Epithelial cell of esophagus (primary cell): ENCODE measurements around the gene MED1.

Experiments
- DNase-seq: peaks from one replicate; pipeline ENCODE4 v3.0.0; 2010; ENCODE audit warnings: low read depth
- H3K4me3 ChIP-seq: 2 replicates; pipeline ENCODE4 v1.5.1; 2011; ENCODE audit warnings: mild to moderate bottlenecking, low read length, control low read depth
- CTCF ChIP-seq: IDR thresholded peaks from 2 replicates; pipeline ENCODE4 v1.5.1; 2011; ENCODE audit warnings: low read depth, mild to moderate bottlenecking, low read length, control low read depth, inconsistent platforms; ENCODE audit not compliant: insufficient read depth; ENCODE audit errors: missing control alignments

MED1 gene

GRCh38 chr17:39360537-39360936, 90.5 kb downstream of the MED1 start:
- DNase-seq = no peak
- no peak for TF ChIP-seq CTCF
- no peak overlapping the region for H3K4me3 ChIP-seq

DNA sequence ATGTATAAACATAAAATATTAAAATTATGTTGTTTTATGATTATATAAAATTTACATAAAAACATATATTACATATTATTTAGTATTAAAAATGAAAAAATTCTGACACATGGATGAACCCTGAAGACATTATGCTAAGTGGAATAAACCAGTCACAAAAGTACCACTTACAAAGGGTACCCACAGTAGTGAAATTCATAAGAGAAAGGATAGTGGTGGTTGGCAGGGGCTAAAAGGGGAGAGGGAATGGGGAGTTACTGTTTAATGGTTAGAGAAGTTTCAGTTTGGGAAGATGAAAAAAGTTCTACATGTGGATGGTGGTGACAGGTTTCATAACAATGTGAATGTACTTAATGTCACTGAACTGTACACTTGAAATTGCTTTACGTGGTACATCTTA, 91.1 kb downstream of the MED1 start:
- no peak overlapping the region for H3K4me3 ChIP-seq
- DNase-seq = no peak
- no peak for TF ChIP-seq CTCF

DNA sequence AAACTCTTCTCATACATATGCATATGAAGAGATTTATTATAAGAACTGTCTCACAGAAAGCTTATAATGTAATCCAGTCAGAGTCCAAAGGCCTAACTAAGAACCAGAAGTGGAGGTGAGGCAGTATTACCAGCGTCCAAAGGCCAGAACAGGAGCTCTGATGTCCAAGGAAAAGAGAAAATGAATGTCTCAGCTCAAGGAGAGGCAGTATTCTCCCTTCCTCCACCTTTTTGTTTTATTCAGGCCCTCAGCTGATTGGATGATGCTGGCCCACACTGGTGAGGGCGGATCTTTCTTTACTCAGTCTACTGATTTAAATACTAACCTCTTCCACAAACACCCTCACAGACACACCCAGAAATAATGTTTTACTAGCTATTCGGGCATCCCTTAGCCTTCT, 93.1 kb downstream of the MED1 start:
- no peak overlapping the region for H3K4me3 ChIP-seq
- no peak for DNase-seq
- TF ChIP-seq CTCF = no peak

DNA sequence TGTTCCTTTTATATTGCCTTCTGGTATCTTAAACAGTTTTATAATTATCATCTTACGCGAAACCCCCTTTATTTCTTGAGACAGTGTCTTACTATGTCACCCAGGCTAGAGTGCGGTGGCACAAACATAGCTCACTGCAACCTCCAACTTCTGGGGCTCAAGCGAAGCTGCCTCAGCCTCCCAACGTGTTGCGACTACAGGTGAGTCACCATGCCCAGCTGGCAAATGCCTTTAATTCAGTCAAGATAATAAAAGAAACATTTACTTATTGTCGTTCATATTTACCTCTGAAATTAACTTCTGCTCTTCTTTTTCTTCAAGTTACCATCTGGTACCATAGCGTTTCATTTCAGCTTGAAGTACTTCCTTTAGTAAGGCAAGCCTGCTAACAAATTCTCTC, 93.6 kb downstream of the MED1 start:
- no peak overlapping the region for H3K4me3 ChIP-seq
- TF ChIP-seq CTCF = no peak
- DNase-seq = peak; percentile 22
